H9 (cell line): ENCODE data around the gene PTGER2. TPM values are rescaled to one million over a fixed set of nuclear protein-coding genes. Genes with fewer than 3 reads are reported as not detected.

Experiments
- DNase-seq: peaks from one replicate; pipeline ENCODE4 v3.0.0-alpha.2; 2017
- H2AFZ ChIP-seq: one replicate; pipeline ENCODE4 v1.6.1; 2013; ENCODE audit warnings: mild to moderate bottlenecking, low read length, control low read depth, moderate library complexity
- H2AK5ac ChIP-seq: 2 replicates; pipeline ENCODE4 v1.6.1; 2013; ENCODE audit warnings: low read length, control low read depth, mixed read lengths; ENCODE audit not compliant: insufficient read length
- H2BK120ac ChIP-seq: one replicate; pipeline ENCODE4 v1.6.1; 2013; ENCODE audit warnings: low read depth, mild to moderate bottlenecking, low read length, control low read depth, inconsistent platforms; ENCODE audit not compliant: poor library complexity, severe bottlenecking
- H2BK12ac ChIP-seq: 2 replicates; pipeline ENCODE4 v1.6.1; 2013; ENCODE audit warnings: low read length, control low read depth, mixed read lengths, low read depth; ENCODE audit not compliant: insufficient read length
- H2BK15ac ChIP-seq: 2 replicates; pipeline ENCODE4 v1.6.1; 2013; ENCODE audit warnings: low read depth, low read length, control low read depth
- H2BK20ac ChIP-seq: one replicate; pipeline ENCODE4 v1.6.1; 2013; ENCODE audit warnings: low read depth, mild to moderate bottlenecking, low read length, control low read depth, inconsistent platforms; ENCODE audit not compliant: poor library complexity, severe bottlenecking
- H2BK5ac ChIP-seq: 2 replicates; pipeline ENCODE4 v1.6.1; 2013; ENCODE audit warnings: low read length, control low read depth, mixed read lengths; ENCODE audit not compliant: insufficient read length
- H3K14ac ChIP-seq: 2 replicates; pipeline ENCODE4 v1.6.1; 2013; ENCODE audit warnings: low read length, control low read depth; ENCODE audit not compliant: insufficient read depth
- H3K18ac ChIP-seq: 2 replicates; pipeline ENCODE4 v1.6.1; 2013; ENCODE audit warnings: low read depth, mild to moderate bottlenecking, mixed read lengths, low read length, control low read depth; ENCODE audit not compliant: insufficient read length
- H3K23ac ChIP-seq: 2 replicates; pipeline ENCODE4 v1.6.1; 2013; ENCODE audit warnings: low read length, control low read depth, mixed read lengths, low read depth; ENCODE audit not compliant: insufficient read length
- H3K23me2 ChIP-seq: 2 replicates; pipeline ENCODE4 v1.6.1; 2013; ENCODE audit warnings: low read depth, mild to moderate bottlenecking, mixed read lengths, low read length, control low read depth; ENCODE audit not compliant: insufficient read length, poor library complexity, severe bottlenecking
- H3K27ac ChIP-seq: 2 replicates; pipeline ENCODE4 v1.5.1; 2013; ENCODE audit warnings: low read length, control low read depth, mixed read lengths, low read depth; ENCODE audit not compliant: insufficient read length
- H3K27me3 ChIP-seq: 2 replicates; pipeline ENCODE4 v1.6.1; 2013; ENCODE audit warnings: low read length, control low read depth, inconsistent platforms; ENCODE audit not compliant: insufficient read depth
- H3K4ac ChIP-seq: 2 replicates; pipeline ENCODE4 v1.6.1; 2013; ENCODE audit warnings: low read depth, mild to moderate bottlenecking, control low read depth, inconsistent platforms, low read length, moderate library complexity
- H3K4me1 ChIP-seq: 2 replicates; pipeline ENCODE4 v1.6.1; 2013; ENCODE audit warnings: low read length, control low read depth, inconsistent platforms; ENCODE audit not compliant: insufficient read depth
- H3K4me2 ChIP-seq: 2 replicates; pipeline ENCODE4 v1.6.1; 2013; ENCODE audit warnings: low read length, control low read depth, mixed read lengths; ENCODE audit not compliant: insufficient read length, insufficient read depth
- H3K56ac ChIP-seq: 2 replicates; pipeline ENCODE4 v1.6.1; 2013; ENCODE audit warnings: low read depth, mild to moderate bottlenecking, mixed read lengths, low read length, control low read depth; ENCODE audit not compliant: insufficient read length
- H3K79me1 ChIP-seq: 2 replicates; pipeline ENCODE4 v1.6.1; 2013; ENCODE audit warnings: low read depth, mild to moderate bottlenecking, moderate library complexity, low read length, control low read depth, inconsistent platforms; ENCODE audit not compliant: insufficient read depth, poor library complexity, severe bottlenecking
- H3K79me2 ChIP-seq: 2 replicates; pipeline ENCODE4 v1.6.1; 2013; ENCODE audit warnings: low read length, control low read depth, inconsistent platforms; ENCODE audit not compliant: insufficient read depth
- H3K9ac ChIP-seq: 2 replicates; pipeline ENCODE4 v1.6.1; 2013; ENCODE audit warnings: low read length, control low read depth, mixed read lengths; ENCODE audit not compliant: insufficient read length; ENCODE audit errors: extremely low read depth
- H3K9me3 ChIP-seq: one replicate; pipeline ENCODE4 v1.6.1; 2013; ENCODE audit warnings: low read depth, low read length, inconsistent platforms; ENCODE audit not compliant: control insufficient read depth
- H3T11ph ChIP-seq: one replicate; pipeline ENCODE4 v1.6.1; 2013; ENCODE audit warnings: mild to moderate bottlenecking, low read length, control low read depth, inconsistent platforms
- H4K20me1 ChIP-seq: one replicate; pipeline ENCODE4 v1.6.1; 2013; ENCODE audit not compliant: control insufficient read depth, insufficient read length, insufficient read depth
- H4K5ac ChIP-seq: 2 replicates; pipeline ENCODE4 v1.6.1; 2013; ENCODE audit warnings: low read depth, mild to moderate bottlenecking, mixed read lengths, low read length, control low read depth; ENCODE audit not compliant: insufficient read length
- H4K8ac ChIP-seq: replicated peaks from 2 replicates; pipeline ENCODE4 v1.6.1; 2013; ENCODE audit warnings: low read length, control low read depth, mixed read lengths, low read depth; ENCODE audit not compliant: insufficient read length
- H4K91ac ChIP-seq: 2 replicates; pipeline ENCODE4 v1.6.1; 2013; ENCODE audit warnings: low read depth, mild to moderate bottlenecking, moderate library complexity, mixed read lengths, low read length, control low read depth; ENCODE audit not compliant: insufficient read length
- H3K27ac Mint-ChIP-seq, 3 experiments: 2 replicates in 2 of 3; 3 replicates in 1 of 3; pipeline ENCODE4 v1.8.0; 2020 to 2021; ENCODE audit warnings: mixed read lengths in 3 of 3, mild to moderate bottlenecking in 1 of 3, moderate library complexity in 1 of 3
- H3K27me3 Mint-ChIP-seq: 2 replicates; pipeline ENCODE4 v1.8.0; 2021; ENCODE audit warnings: low read depth, mild to moderate bottlenecking, moderate library complexity, mixed read lengths
- H3K36me3 Mint-ChIP-seq, 3 experiments: 2 replicates in 2 of 3; 3 replicates in 1 of 3; pipeline ENCODE4 v1.8.0; 2020 to 2021; ENCODE audit warnings: low read depth in 3 of 3, mixed read lengths in 3 of 3; ENCODE audit not compliant: insufficient read depth in 1 of 3
- H3K4me1 Mint-ChIP-seq, 2 experiments: 2 replicates each; pipeline ENCODE4 v1.8.0; 2020; ENCODE audit warnings: mixed read lengths in 2 of 2
- H3K4me3 Mint-ChIP-seq, 2 experiments: 2 replicates in 1 of 2; 3 replicates in 1 of 2; pipeline ENCODE4 v1.8.0; 2020 to 2021; ENCODE audit warnings: mild to moderate bottlenecking in 2 of 2, mixed read lengths in 2 of 2, moderate library complexity in 1 of 2
- H3K9me3 Mint-ChIP-seq, 2 experiments: 2 replicates in 1 of 2; 3 replicates in 1 of 2; pipeline ENCODE4 v1.8.0; 2020; ENCODE audit warnings: mild to moderate bottlenecking in 2 of 2, mixed read lengths in 2 of 2, moderate library complexity in 1 of 2
- WGBS: extraction: QIAGEN DNeasy Blood & Tissue Kit; methylation state at CpG from one replicate; pipeline ENCODE4 v1.1.7; 2013; ENCODE audit warnings: missing lambda C conversion rate, low lambda C conversion rate, mixed read lengths; ENCODE audit not compliant: insufficient read length; ENCODE audit errors: extremely low coverage; 5-methylcytosine and 5-hydroxymethylcytosine counted together
- total RNA-seq: library from RNA; stranded (reverse); gene quantifications from 2 replicates; pipeline ENCODE4 v1.2.1, GENCODE V29; 2021
- TF ChIP-seq, protein P1 (sequence below): fragments of 200-600 bp; sonication (generic); conservative IDR thresholded peaks from 3 replicates; pipeline ENCODE4 v1.8.0; 2021; ENCODE audit warnings: antibody characterized with exemption, mild to moderate bottlenecking

PTGER2 gene
- total RNA-seq, 1 experiment from 2014 or later, result 1.0 TPM

DNA sequence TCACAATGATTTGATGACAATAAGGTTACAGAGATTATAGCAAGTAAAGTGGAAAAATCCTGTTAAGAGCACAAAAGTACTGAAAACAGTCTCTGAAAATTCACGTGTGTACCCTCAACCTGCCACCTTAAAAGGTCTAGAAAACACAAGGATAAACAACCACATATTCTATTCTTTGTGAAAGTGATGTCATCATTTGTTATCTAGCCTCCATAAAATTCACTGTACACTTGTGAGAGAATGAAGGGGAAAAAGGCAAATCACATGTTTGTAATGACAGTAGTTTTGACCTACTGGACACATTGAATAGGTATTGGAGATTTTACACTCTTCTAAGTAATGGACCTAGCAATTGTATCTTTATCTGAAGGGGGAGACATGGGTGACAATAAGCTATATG lies 42.6 kb upstream of the PTGER2 start:
- H3K9ac ChIP-seq, result no peak overlapping the region
- peaks cover 2% of the 10 kb centered on the region; the same call in 1 of the 2 replicates for H3K4me1 ChIP-seq
- peaks cover 0 to 3% (median 0%) of the 10 kb centered on the region in 3 experiments; a peak in 2 of 7 replicates for H3K36me3 Mint-ChIP-seq
- TF ChIP-seq, protein P1, sequence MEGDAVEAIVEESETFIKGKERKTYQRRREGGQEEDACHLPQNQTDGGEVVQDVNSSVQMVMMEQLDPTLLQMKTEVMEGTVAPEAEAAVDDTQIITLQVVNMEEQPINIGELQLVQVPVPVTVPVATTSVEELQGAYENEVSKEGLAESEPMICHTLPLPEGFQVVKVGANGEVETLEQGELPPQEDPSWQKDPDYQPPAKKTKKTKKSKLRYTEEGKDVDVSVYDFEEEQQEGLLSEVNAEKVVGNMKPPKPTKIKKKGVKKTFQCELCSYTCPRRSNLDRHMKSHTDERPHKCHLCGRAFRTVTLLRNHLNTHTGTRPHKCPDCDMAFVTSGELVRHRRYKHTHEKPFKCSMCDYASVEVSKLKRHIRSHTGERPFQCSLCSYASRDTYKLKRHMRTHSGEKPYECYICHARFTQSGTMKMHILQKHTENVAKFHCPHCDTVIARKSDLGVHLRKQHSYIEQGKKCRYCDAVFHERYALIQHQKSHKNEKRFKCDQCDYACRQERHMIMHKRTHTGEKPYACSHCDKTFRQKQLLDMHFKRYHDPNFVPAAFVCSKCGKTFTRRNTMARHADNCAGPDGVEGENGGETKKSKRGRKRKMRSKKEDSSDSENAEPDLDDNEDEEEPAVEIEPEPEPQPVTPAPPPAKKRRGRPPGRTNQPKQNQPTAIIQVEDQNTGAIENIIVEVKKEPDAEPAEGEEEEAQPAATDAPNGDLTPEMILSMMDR, result no peak
- H2BK12ac ChIP-seq, result no peak overlapping the region
- H2AK5ac ChIP-seq, result no peak overlapping the region
- H3K23ac ChIP-seq, result no peak overlapping the region
- no peak overlapping the region for H4K8ac ChIP-seq
- H3K18ac ChIP-seq, result no peak overlapping the region
- no peak overlapping the region for H3K27ac Mint-ChIP-seq
- H3K23me2 ChIP-seq, result peaks cover 16% of the 10 kb centered on the region
- peaks cover 51% of the 10 kb centered on the region for H3K27me3 Mint-ChIP-seq
- peaks cover 34% of the 10 kb centered on the region for H3K27me3 ChIP-seq
- no peak overlapping the region for H3T11ph ChIP-seq
- H3K4ac ChIP-seq, result no peak overlapping the region
- no peak overlapping the region for H2BK20ac ChIP-seq
- no peak overlapping the region for H2BK15ac ChIP-seq
- H3K14ac ChIP-seq, result no peak overlapping the region
- no peak overlapping the region for H3K4me3 Mint-ChIP-seq
- no peak overlapping the region for H4K91ac ChIP-seq
- no peaks in the 10 kb centered on the region for H4K20me1 ChIP-seq
- no peaks in the 10 kb centered on the region for H3K79me1 ChIP-seq
- peaks cover 0 to 3% of the 10 kb centered on the region in 2 experiments; a peak in 2 of 5 replicates for H3K9me3 Mint-ChIP-seq
- H3K27ac ChIP-seq, result no peak overlapping the region
- no peak overlapping the region for H3K56ac ChIP-seq
- no peaks in the 10 kb centered on the region for H3K9me3 ChIP-seq
- H4K5ac ChIP-seq, result no peak overlapping the region
- H2BK120ac ChIP-seq, result no peak overlapping the region
- no CpG with 5 or more reads among the region's 1 CpG for WGBS
- no peak overlapping the region for H2AFZ ChIP-seq
- peaks cover 24 to 28% of the 10 kb centered on the region in 2 experiments for H3K4me1 Mint-ChIP-seq
- H2BK5ac ChIP-seq, result no peak overlapping the region
- no peak for DNase-seq
- H3K79me2 ChIP-seq, result no peaks in the 10 kb centered on the region
- H3K4me2 ChIP-seq, result no peak overlapping the region
